GM23338 (cell line): ENCODE data around the gene COMP.

ENCODE experiments used
- EZH2 ChIP-seq: fragments of 200-600 bp; sonication (generic); IDR thresholded peaks from one replicate; pipeline ENCODE4 v1.8.0; 2017; ENCODE audit warnings: antibody characterized with exemption, mild to moderate bottlenecking, low read depth; ENCODE audit not compliant: unreplicated experiment
- EZH2phosphoT487 ChIP-seq: fragments of 200-600 bp; sonication (generic); IDR thresholded peaks from one replicate; pipeline ENCODE4 v1.8.1; 2018; ENCODE audit warnings: antibody characterized with exemption; ENCODE audit not compliant: unreplicated experiment
- POLR2AphosphoS5 ChIP-seq: IDR thresholded peaks from 2 replicates; pipeline ENCODE4 v1.6.1; 2016; ENCODE audit warnings: antibody characterized with exemption, low read depth
- STAT1 ChIP-seq: IDR thresholded peaks from one replicate; pipeline ENCODE4 v1.6.1; 2016; ENCODE audit warnings: antibody characterized with exemption; ENCODE audit not compliant: unreplicated experiment
- TF ChIP-seq, protein P1 (sequence below), 2 experiments: fragments of 200-600 bp in 1 of 2; sonication (generic) in 1 of 2; conservative IDR thresholded peaks; 2 replicates each; pipeline versions ENCODE4 v1.5.1 to v1.6.1; 2016 to 2017; ENCODE audit warnings: antibody characterized with exemption in 2 of 2, low read depth in 2 of 2, mild to moderate bottlenecking in 2 of 2, moderate library complexity in 1 of 2
- TF ChIP-seq, protein P2 (sequence below): IDR thresholded peaks from one replicate; pipeline ENCODE4 v1.6.1; 2018; ENCODE audit warnings: antibody characterized with exemption; ENCODE audit not compliant: unreplicated experiment

- TF ChIP-seq, protein P1, sequence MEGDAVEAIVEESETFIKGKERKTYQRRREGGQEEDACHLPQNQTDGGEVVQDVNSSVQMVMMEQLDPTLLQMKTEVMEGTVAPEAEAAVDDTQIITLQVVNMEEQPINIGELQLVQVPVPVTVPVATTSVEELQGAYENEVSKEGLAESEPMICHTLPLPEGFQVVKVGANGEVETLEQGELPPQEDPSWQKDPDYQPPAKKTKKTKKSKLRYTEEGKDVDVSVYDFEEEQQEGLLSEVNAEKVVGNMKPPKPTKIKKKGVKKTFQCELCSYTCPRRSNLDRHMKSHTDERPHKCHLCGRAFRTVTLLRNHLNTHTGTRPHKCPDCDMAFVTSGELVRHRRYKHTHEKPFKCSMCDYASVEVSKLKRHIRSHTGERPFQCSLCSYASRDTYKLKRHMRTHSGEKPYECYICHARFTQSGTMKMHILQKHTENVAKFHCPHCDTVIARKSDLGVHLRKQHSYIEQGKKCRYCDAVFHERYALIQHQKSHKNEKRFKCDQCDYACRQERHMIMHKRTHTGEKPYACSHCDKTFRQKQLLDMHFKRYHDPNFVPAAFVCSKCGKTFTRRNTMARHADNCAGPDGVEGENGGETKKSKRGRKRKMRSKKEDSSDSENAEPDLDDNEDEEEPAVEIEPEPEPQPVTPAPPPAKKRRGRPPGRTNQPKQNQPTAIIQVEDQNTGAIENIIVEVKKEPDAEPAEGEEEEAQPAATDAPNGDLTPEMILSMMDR (conservative IDR thresholded peaks at IDR 0.05; ENCODE audit: low read depth in 2 of 2): no peak
- TF ChIP-seq EZH2 (no peak), POLR2AphosphoS5 (no peak), EZH2phosphoT487 (no peak), STAT1 (no peak)
- TF ChIP-seq, protein P2, sequence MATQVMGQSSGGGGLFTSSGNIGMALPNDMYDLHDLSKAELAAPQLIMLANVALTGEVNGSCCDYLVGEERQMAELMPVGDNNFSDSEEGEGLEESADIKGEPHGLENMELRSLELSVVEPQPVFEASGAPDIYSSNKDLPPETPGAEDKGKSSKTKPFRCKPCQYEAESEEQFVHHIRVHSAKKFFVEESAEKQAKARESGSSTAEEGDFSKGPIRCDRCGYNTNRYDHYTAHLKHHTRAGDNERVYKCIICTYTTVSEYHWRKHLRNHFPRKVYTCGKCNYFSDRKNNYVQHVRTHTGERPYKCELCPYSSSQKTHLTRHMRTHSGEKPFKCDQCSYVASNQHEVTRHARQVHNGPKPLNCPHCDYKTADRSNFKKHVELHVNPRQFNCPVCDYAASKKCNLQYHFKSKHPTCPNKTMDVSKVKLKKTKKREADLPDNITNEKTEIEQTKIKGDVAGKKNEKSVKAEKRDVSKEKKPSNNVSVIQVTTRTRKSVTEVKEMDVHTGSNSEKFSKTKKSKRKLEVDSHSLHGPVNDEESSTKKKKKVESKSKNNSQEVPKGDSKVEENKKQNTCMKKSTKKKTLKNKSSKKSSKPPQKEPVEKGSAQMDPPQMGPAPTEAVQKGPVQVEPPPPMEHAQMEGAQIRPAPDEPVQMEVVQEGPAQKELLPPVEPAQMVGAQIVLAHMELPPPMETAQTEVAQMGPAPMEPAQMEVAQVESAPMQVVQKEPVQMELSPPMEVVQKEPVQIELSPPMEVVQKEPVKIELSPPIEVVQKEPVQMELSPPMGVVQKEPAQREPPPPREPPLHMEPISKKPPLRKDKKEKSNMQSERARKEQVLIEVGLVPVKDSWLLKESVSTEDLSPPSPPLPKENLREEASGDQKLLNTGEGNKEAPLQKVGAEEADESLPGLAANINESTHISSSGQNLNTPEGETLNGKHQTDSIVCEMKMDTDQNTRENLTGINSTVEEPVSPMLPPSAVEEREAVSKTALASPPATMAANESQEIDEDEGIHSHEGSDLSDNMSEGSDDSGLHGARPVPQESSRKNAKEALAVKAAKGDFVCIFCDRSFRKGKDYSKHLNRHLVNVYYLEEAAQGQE: no peak
These were observed 18.2 kb upstream of the COMP start for GRCh38 chr19:18809149-18809868.
